Ammon's horn (tissue), 1 donor: Measurements from ENCODE around the gene TRIM61.
A peak's percentile ranks its signal among the peaks of the same experiment; 100 is the strongest.
"Not testable (repeated sequence)": the region's sequence is repeated elsewhere in the genome, so short reads cannot be mapped to it uniquely, and the experiment has no call there.

Source experiments
- DNase-seq: peaks from one replicate; pipeline ENCODE4 v3.0.0-alpha.2; 2016; ENCODE audit warnings: low spot score

TRIM61 gene

DNA sequence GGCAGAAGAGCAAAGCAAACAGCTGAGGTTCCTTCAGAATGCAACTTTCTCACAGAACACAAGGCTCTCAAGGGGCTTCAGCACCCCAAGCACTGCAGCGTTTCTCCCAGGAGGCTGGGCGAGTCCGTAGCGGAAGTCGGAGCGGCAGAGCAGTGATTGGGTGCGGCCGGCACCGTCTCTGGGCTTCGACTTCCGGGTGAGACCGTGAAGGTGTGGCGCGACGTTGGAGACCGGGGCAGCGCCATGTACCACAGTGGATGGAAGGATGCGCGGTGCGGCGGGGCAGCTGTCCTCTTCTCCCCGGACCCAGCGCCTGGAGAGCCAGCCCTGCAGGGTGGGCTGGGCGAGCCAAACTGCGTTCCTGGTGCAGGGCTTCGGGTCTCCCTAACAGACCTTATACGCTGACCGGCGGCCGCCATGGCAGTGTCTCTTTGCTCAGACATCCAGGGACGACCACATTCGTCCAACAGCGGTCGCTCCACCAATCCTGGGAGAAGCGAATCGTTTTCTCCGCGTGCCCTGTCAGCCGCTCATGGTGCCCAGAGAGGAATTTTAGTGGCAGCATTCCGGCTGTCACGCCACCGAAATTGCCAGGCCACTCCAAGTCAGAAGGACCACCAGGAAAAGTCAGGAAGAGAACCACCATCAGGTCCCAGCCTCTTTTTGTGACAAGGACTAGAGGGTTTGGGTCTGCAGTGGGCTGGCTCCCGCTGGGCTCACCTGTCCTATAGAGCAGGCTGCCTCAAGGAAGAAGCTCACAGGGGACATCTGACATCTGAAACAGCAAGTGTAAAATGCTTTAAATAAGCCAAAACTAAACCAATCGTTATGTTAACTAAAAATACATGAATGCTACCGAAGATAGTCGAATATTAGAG is 20.5 kb downstream of the TRIM61 start:
- peak; percentile 92 for DNase-seq

DNA sequence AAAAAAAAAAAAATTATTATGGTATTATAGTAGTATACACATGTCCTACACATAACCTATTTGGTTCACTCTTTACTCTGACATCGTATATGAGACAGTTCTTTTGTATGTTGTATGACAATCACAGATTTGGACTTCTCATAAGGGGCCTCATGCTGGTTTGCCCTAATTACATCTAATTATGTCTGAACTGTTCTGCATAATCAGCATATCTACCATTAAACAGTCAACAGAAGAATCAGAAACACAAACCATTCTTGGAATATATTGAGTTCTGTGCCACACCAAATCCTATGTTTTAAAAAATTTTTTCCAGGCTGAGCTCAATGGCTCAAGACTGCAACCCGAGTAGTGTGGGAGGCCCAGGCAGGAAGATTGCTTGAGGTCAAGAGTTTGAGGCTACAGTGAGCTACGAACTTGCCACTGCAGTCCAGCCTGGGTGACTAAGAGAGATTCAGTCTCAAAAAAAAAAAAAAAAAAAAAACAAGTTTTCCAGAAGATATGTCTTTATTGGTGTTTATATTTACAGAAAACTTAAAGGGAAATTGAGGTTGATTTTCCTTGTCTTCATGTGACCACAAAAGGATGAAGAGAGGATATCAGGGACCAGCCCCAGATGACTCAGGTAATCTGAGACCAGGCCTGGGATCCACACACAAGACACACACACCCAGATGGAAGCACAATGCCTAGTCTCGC is 22.2 kb downstream of the TRIM61 start:
- no peak for DNase-seq

DNA sequence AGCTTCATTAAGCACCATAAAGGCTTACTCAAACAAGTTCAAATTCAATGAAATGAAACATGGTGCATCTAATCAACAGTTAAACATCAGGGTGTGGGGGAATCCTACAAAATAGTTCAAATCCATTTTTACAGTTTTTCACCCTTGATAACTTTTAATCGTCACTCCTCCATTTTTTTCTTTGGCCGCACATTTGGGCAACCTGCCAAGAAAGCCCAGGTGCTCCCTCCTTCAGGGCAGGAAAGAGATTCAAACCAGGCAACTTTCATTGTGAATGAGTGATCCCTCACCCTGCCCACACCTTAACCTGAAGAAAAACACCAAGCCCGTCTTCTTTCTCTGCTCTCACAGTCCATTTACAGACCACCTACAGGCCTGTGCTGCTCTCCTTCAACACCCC is 24.9 kb downstream of the TRIM61 start:
- no peak for DNase-seq

DNA sequence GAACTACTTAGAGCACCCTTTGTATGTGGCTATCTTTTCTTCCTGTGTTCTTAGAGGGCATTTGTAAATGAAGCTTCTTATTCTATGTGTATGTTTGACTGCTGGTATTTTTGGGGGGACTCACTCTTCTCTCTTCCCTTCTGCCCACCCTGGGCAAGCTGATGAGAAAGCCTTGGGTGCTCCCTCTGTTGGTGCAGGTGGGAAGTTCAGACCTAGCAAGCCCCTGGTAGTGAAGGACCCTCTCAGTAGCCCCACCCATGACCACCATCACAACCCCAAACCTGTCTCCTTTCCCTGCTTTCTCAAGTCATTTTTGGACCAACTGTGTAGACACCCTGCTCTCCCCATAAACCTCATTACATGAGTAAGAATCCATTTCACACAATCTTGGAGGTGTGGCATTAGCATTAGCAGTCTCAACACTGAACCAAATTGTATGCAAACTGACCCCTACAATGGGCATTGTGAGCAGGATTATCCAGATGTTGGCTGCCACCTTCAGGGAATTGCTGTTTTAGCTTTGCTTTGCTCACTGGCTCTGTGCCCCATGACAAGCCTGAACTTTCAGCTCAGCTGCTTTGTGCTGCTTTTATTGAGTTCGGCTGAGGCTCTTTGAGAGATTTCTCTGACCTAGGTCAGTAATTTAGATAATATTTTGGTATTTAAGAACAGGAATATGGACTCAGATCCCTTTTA is 27.9 kb downstream of the TRIM61 start:
- no peak for DNase-seq

DNA sequence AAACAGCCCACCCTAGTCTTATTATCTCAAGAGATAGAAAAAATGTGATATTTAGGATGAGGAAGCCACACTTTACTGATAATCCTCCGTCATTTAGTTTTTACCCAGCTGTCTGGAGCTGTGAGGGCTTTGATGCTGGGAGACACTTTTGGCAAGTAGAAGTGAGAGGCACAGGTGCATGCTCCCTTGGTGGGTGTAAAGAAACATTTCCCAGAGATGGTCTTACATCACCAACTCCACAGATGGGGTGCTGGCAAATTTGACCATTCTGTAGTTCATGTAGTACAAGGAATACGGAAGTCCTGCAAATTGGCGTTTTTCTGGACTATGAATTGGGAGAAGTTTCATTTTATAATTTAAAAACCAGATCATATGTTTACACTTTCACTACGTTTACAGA is 28.5 kb downstream of the TRIM61 start:
- no peak for DNase-seq

DNA sequence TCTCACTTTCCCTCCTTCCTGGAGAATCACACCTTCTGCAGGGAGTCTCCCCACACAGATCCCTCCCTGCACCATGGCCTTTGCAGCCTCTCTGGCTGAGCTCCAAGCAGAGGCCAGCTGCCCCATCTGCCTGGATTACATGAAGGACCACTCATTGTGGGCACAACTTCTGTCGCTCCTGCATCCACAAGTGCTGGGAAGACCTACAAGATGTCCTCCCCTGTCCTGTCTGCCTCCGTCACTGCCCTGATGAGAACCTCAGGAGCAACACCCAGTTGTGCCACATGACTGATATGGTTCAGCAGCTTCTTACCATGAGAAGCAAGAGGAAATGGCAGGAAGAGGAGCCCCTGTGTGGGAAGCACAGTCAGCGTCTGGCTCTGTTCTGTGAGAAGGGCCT is 29.5 kb downstream of the TRIM61 start:
- DNase-seq = not testable (repeated sequence)

DNA sequence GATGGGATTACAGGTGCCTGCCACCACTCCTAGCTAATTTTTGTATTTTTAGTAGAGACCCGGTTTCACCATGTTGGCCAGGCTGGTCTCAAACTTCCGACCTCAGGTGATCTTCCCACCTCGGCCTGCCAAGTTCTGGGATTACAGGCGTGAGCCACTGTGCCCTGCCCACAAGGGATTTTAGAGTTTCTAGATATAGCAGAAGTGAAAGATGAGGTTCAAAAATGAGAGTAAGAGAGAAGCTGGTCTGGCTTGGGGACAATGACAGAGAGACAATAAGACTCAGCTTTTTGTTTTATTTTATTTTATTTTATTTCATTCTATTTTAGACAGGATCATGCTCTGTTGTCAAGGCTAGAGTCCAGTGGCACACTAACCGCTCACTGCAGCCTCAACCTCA is 30.6 kb downstream of the TRIM61 start:
- no peak for DNase-seq

DNA sequence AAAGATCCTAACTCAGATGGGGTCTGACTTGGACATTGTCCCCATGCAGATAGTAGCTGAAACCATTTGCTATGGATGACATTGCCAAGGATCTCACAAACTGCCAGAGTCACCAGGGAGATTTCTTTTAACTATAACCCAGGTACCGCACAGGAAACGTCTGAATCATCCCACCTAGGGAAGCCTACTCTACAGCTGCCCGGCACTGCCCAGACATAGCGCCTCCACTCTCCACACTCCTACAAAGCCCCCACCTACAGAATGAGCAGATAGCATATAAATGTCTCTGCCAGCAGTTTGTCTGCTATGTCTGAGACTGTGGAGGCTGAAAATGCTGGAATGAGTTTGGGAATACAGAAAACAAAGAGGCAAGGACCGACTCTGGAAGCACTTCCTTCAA is 32.3 kb downstream of the TRIM61 start:
- no peak for DNase-seq

DNA sequence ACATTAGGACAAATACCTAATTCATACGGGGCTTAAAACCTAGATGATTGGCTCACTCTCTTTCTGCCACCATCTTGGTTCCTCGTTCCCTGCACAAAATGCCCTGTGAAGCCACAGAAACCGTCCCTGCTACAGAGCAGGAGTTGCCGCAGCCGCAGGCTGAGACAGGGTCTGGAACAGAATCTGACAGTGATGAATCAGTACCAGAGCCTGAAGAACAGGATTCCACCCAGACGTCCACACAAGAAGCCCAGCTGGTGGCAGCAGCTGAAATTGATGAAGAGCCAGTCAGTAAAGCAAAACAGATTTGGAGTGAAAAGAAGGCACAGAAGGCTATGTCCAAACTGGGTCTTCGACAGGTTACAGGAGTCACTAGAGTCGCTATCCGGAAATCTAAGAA is 34.3 kb downstream of the TRIM61 start:
- no peak for DNase-seq

DNA sequence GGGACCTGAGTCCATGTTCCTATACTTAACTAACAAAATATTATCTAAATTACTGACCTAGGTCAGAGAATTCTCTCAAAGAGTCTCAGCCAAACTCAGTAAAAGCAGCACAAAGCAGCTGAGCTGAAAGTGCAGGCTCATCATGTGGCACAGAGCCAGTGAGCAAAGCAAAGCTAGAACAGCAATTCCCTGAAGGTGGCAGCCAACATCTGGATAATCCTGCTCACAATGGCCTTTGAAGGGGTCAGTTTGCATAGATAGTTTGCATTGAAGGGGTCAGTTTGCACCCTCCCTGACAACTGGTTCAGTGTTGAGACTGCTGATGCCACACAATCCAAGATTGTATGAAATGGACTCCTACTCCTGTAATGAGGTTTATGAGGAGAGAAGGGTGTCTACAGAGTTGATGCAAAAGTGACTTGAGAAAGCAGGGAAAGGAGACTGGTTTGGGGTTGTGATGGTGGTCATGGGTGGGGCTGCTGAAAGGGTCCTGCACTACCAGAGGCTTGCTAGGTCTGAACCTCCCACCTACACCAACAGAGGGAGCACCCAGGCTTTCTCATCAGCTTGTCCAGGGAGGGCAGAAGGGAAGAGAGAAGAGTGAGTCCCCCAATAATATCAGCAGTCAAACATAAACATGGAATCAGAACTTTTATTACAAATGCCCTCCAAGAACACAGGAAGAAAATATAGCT is 39.7 kb downstream of the TRIM61 start:
- DNase-seq = peak; percentile 76

DNA sequence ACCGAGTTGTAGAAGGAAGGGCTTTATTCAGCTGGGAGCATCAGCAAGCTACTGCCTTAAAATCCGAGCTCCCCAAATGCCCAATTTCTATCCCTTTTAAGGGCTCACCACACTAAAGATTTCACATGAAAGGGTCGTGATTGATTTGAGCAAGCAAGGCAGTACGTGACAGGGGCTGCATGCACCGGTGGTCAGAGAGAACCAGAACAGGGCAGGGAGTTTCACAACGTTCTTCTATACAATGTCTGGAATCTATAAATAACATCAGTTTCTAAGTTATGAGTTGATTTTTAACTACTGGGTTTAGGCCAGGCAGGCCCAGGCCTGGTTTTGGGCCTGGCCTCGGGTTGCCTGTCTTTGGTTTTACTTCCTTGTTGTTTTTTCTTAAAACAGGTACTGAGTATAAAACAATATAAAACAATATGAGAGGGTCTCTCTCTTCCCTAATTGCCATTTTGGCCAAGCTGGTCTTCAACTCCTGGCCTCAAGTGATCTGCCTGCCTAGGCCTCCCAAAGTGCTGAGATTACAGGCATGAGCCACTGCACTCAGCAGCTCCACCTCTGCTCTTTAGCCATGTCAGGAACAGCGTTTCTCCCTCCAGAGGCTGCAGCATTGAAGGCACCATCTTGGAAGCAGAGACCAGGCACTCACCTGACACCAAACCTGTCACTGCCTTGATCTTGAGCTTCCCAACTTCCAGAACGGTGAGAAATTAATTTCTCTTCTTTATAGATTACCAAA is 41.4 kb downstream of the TRIM61 start:
- DNase-seq = not testable (repeated sequence)

DNA sequence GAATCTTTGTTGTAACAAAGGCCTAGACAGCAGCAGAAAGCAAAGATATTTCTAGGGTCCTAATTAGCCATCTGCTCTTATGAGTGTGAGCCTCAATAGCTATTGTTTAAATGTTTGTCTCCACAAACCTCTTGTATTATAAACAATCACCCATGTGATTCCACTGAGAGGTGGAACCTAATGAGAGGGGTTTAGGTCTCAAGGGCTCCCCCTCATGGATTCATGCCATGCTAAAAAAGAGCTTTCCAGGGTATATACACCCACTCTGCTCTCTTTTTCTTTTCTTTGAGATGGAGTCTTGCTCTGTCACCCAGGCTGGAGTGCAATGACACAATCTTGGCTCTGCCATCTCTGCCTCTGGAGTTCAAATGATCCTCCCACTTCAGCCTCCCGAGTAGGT is 42.1 kb downstream of the TRIM61 start:
- no peak for DNase-seq

DNA sequence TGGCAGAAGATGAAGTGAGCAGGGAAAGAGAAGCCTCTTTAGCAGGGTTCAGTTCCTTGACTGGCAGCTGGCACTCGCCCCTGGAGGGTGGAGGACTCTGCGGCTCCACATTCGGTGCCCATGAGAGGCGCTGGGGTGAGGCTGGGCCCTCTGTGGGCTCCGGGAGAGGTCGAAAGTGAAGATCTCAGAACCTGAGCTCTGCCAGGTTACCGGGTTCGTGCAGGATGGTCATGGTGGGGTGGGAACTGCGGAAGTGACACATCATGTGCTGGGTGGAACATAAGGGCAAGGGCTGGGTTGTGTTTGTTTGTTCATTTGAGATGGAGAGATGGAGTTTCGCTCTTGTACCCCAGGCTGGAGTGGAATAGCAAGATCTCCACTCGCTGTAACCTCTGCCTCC is 44.2 kb downstream of the TRIM61 start:
- no peak for DNase-seq

DNA sequence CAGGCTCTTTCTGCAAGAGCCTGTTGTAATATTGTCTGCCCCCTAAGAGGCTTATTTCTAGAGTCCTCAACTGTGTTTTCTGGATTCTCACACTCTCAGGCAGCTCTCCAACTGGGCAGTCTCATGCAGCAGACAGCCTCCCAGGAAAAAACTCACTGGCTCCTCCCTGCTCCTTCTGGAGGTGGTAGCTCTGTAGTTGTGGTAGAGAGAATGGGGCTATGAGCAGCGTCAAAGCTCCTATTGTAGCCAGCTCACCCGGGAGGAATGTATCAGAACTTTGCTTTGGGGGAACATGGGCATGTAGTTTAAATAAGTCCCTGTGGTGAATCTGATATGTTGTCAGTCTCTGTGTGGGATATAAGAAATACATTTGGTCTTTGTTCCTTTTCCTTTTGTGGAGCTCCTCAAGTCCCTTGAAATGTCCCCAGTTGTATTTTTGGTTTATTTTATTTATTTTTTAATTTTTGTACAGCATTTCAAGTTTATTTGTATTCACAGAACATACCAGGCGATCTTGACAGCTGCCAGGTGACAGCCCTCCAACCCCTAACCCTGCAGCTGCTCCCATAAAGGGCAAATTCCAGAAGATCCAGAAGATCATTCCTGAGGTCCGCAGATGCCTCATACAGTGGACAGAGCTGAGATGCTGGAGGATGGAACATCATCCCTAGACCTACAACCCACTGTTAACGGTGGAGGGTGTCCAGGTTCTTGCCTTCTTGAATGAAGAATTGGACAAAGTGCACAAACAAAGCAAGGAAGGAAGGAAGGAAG is 45.7 kb downstream of the TRIM61 start:
- DNase-seq = no peak

DNA sequence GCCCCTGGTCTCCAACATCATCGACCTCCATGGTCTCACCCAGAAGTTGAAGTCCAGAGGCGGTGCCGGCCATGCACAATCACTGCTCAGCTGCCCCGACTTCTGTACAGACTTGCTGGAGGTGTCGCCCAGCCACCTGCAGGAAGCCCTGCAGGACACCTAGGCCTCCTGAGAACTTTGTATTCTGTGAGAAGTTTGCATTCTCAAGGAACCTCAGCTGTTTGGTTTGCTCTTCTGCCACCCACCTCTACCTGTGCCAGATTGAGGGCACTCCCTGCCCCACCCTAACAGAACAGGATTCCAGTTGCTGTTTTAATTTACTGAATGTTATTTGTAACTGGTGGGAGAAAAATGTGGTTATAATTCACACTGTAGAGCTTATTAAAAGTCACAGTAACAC is 46.8 kb downstream of the TRIM61 start:
- DNase-seq = no peak

DNA sequence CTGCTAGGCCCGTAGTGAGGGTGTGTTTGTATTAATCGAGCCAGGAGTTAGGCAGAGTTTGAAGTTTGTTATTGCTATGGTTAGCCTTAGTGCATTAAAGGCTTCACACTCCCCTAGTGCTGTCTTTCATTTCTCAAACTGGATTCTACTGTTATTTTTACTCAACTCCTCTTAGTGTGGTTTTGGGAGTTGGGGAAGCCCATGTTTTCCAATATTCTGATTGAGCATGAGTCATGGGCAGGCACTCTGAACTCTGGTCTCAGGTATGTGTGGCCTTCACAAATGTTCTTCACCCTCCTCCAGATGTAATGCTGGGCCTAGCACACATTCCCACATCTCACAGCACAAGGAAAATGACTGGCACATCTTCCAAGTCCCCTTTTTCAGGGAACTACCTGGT is 50.4 kb downstream of the TRIM61 start:
- DNase-seq = not testable (repeated sequence)

DNA sequence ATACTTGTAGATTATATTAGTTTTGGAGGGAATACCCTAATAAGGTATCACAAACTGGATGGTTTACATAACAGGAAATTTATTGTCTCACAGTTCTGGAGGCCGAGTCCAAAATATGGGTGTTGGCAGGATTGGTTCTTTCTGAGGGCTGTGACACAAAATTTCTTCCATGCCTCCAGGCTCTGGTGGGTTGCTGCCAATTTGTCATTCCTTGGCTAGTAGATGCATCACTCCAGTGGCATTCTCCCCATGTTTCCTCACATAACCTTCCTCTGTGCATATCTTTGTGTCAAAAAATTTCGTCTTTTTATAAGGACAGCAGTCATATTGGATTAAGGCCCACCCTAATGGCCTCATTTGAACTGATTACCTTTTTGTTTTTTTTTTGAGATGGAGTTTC is 51.2 kb downstream of the TRIM61 start:
- no peak for DNase-seq

DNA sequence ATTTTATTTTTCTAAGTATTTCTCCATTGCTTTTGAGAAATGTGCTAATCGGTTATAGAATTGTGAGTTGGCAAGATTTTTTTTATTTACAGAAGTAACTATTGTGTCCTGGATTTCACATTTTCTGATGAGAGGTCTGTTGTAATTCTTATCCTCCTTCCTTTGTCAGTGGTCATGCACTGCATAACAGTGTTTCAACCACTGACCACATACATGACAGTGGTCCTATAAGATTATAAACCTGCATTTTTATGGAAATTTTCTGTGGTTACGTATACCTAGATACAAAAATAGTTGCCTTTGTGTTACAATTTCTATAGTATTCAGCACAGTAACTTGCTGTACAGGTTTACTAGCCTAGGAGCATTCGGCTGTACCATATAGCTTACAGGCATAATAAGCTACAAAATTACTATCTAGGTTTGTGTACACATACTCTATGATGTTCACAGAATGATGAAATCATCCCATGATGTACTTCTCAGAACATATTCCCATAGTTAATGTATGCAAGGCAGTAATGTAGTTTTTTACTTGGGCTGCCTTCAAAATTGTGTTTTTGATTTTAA is 52.7 kb downstream of the TRIM61 start:
- DNase-seq = no peak

DNA sequence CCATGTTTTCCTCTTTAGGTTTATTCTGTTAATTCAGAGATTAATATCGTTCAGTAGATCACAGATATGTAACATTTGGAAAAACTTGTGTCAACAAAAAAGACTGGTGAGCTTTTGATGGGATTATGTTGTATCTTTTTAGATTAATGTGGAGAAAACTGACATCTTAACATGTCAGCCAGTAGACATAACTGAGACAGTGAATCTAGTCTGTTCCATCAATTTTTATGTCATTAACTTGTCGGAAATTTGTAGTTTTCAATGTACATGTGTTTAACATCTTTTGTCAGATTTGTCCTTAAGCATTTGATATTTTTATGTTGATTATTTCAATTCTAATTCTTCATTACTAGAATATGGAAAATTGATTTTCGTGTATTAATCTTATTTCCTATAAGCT is 58.5 kb downstream of the TRIM61 start:
- DNase-seq = no peak
